HepG2 (cell line): ENCODE data around the gene DTNA. TPM values are rescaled to one million over a fixed set of nuclear protein-coding genes. Genes with fewer than 3 reads are reported as not detected.

ENCODE experiments used
- ARNT ChIP-seq: fragments of 450-650 bp; IDR thresholded peaks from 2 replicates; pipeline ENCODE4 v1.6.1; 2017
- EED ChIP-seq: sonication (generic); formaldehyde crosslinking; IDR thresholded peaks from 2 replicates; pipeline ENCODE4 v1.5.0; 2020; ENCODE audit warnings: mild to moderate bottlenecking, missing genetic modification reagents
- HNRNPK ChIP-seq: fragments of 200-400 bp; formaldehyde crosslinking; IDR thresholded peaks from 2 replicates; pipeline ENCODE4 v1.6.1; 2018; ENCODE audit warnings: low read length, low read depth, moderate library complexity, mild to moderate bottlenecking; ENCODE audit not compliant: poor library complexity, severe bottlenecking
- KAT8 ChIP-seq: IDR thresholded peaks from 2 replicates; pipeline ENCODE4 v1.6.1; 2016; ENCODE audit warnings: missing genetic modification reagents, missing compliant biosample characterization
- PPARG ChIP-seq: conservative IDR thresholded peaks from 2 replicates; pipeline ENCODE4 v1.6.1; 2016; ENCODE audit warnings: missing biosample characterization, missing genetic modification reagents
- PRMT3 ChIP-seq: sonication (generic); formaldehyde crosslinking; IDR thresholded peaks from 2 replicates; pipeline ENCODE4 v1.8.1; 2022; ENCODE audit warnings: low read depth, mild to moderate bottlenecking, moderate library complexity, missing genetic modification reagents, borderline replicate concordance
- RAD21 ChIP-seq: fragments of 450-650 bp; formaldehyde crosslinking; IDR thresholded peaks from 2 replicates; pipeline ENCODE4 v1.5.0; 2020; ENCODE audit warnings: mild to moderate bottlenecking
- TBL1XR1 ChIP-seq: fragments of 150-350 bp; IDR thresholded peaks from 2 replicates; pipeline ENCODE4 v1.6.1; 2014; ENCODE audit warnings: borderline replicate concordance, low read length; ENCODE audit not compliant: partially characterized antibody
- YEATS2 ChIP-seq: sonication (generic); formaldehyde crosslinking; IDR thresholded peaks from 2 replicates; pipeline ENCODE4 v1.4.0; 2020; ENCODE audit warnings: missing genetic modification reagents, borderline replicate concordance
- ZMAT3 ChIP-seq: sonication (generic); formaldehyde crosslinking; conservative IDR thresholded peaks from 2 replicates; pipeline ENCODE4 v1.7.0; 2021; ENCODE audit warnings: missing genetic modification reagents
- ZMYM2 ChIP-seq: sonication (generic); formaldehyde crosslinking; IDR thresholded peaks from 2 replicates; pipeline ENCODE4 v1.8.0; 2022; ENCODE audit warnings: mild to moderate bottlenecking, missing genetic modification reagents
- ZNF333 ChIP-seq: sonication (generic); formaldehyde crosslinking; IDR thresholded peaks from 2 replicates; pipeline ENCODE4 v1.4.0; 2020; ENCODE audit warnings: mild to moderate bottlenecking, missing genetic modification reagents, borderline replicate concordance
- ZNF367 ChIP-seq: sonication (generic); formaldehyde crosslinking; IDR thresholded peaks from 2 replicates; pipeline ENCODE4 v1.4.0; 2020; ENCODE audit warnings: missing genetic modification reagents, borderline replicate concordance
- ZNF441 ChIP-seq: sonication (generic); formaldehyde crosslinking; IDR thresholded peaks from 2 replicates; pipeline ENCODE4 v1.7.0; 2021; ENCODE audit warnings: missing genetic modification reagents, borderline replicate concordance
- ZNF530 ChIP-seq: sonication (generic); formaldehyde crosslinking; IDR thresholded peaks from 2 replicates; pipeline ENCODE4 v1.5.0; 2020; ENCODE audit warnings: low read depth, mild to moderate bottlenecking, missing genetic modification reagents
- ZNF619 ChIP-seq: sonication (generic); formaldehyde crosslinking; IDR thresholded peaks from 2 replicates; pipeline ENCODE4 v1.4.0; 2020; ENCODE audit warnings: mild to moderate bottlenecking, missing genetic modification reagents
- polyA plus RNA-seq, 8 experiments: library from polyadenylated mRNA; depleted of rRNA in 3 of 8; stranded (reverse) in 7 of 8; unstranded in 1 of 8; fragments of >200 nt; fragmentation: Illumina TruSeq in 4 of 8; extraction: Trizol in 4 of 8; gene quantifications; 2 replicates each; pipeline versions ENCODE4 v1.2.1 to v1.2.3, GENCODE V29; 2011 to 2016; ENCODE audit warnings: low read depth in 4 of 8, missing spikeins in 1 of 8, mixed read lengths in 1 of 8; ENCODE audit not compliant: insufficient read depth in 1 of 8
- total RNA-seq, 5 experiments: library from RNA; depleted of rRNA; stranded (reverse); fragments of >200 nt; fragmentation: Illumina TruSeq; extraction: Trizol; gene quantifications; 2 replicates each; pipeline ENCODE4 v1.2.3, GENCODE V29; 2016; ENCODE audit warnings: low read depth in 1 of 5
- TF ChIP-seq, protein P1 (sequence below): sonication (generic); formaldehyde crosslinking; IDR thresholded peaks from 2 replicates; pipeline ENCODE4; 2020; ENCODE audit warnings: missing genetic modification reagents, mild to moderate bottlenecking, borderline replicate concordance
- TF ChIP-seq, protein P2 (sequence below): sonication (generic); formaldehyde crosslinking; IDR thresholded peaks from 2 replicates; pipeline ENCODE4 v1.5.0; 2020; ENCODE audit warnings: missing genetic modification reagents
- TF ChIP-seq, protein P3 (sequence below): sonication (generic); formaldehyde crosslinking; IDR thresholded peaks from 2 replicates; pipeline ENCODE4 v1.4.0; 2020; ENCODE audit warnings: mild to moderate bottlenecking, low read depth, missing genetic modification reagents
- TF ChIP-seq, protein P4 (sequence below): sonication (generic); formaldehyde crosslinking; IDR thresholded peaks from 2 replicates; pipeline ENCODE4 v1.5.0; 2020; ENCODE audit warnings: mild to moderate bottlenecking, missing genetic modification reagents
- TF ChIP-seq, protein P5 (sequence below): sonication (generic); formaldehyde crosslinking; IDR thresholded peaks from 2 replicates; pipeline ENCODE4 v1.8.1; 2023; ENCODE audit warnings: mild to moderate bottlenecking, inconsistent platforms, moderate library complexity, missing genetic modification reagents, borderline replicate concordance

DTNA gene
- total and polyA plus RNA-seq, 2 of the 13 experiments (the other 11 are each of a cell fraction or from before 2014, with no cell fraction given): 8.5 to 29.0 TPM

DNA sequence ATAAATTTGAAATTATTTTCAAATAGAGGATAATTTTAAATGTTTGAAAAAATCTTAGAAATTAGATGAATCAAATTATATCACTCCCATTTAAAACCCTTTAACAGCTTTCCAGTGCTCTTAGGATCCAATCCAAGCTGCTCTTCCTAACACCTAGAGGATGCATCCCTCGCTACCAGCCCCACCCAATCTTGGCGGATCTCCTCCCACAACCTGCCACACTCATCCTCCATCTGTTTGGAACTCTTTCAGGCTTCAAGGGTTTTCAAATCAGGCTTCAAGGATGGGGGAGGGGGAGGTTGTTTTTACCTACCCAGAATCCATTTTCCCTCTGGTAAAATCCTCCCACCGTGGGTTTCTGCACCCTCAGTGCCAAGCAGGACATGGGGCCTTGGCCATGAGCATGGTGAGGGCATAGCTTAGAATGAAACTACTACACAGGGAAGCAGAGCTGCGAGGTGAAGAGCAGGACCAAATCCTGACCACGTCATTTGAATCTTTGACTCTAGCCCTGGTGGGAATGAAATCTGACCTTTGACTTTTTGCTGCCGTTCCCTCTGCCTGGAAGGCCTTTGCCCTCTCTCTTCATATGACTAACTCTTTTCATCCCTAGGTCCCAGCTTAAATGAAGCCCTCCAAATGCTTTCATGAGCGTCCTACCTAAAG lies 218.1 kb downstream of the DTNA start (continued):
- TF ChIP-seq PRMT3 (CRISPR knock-in tag) (no peak), TBL1XR1 (no peak), ZNF333 (no peak), RAD21 (peak; percentile 44; the same call in 1 of the 2 replicates), YEATS2 (CRISPR knock-in tag) (no peak), ZNF441 (CRISPR knock-in tag) (no peak), ZNF530 (CRISPR knock-in tag) (no peak), ZMAT3 (CRISPR knock-in tag) (no peak), ZMYM2 (CRISPR knock-in tag) (0 out of 2 replicates have a peak, but pooled peaks have one; percentile 45), EED (CRISPR knock-in tag) (no peak), PPARG (CRISPR knock-in tag) (peak; percentile 80), KAT8 (CRISPR knock-in tag) (peak; percentile 42), ZNF619 (no peak), ARNT (no peak), HNRNPK (no peak), ZNF367 (CRISPR knock-in tag) (no peak)
- TF ChIP-seq, protein P1, sequence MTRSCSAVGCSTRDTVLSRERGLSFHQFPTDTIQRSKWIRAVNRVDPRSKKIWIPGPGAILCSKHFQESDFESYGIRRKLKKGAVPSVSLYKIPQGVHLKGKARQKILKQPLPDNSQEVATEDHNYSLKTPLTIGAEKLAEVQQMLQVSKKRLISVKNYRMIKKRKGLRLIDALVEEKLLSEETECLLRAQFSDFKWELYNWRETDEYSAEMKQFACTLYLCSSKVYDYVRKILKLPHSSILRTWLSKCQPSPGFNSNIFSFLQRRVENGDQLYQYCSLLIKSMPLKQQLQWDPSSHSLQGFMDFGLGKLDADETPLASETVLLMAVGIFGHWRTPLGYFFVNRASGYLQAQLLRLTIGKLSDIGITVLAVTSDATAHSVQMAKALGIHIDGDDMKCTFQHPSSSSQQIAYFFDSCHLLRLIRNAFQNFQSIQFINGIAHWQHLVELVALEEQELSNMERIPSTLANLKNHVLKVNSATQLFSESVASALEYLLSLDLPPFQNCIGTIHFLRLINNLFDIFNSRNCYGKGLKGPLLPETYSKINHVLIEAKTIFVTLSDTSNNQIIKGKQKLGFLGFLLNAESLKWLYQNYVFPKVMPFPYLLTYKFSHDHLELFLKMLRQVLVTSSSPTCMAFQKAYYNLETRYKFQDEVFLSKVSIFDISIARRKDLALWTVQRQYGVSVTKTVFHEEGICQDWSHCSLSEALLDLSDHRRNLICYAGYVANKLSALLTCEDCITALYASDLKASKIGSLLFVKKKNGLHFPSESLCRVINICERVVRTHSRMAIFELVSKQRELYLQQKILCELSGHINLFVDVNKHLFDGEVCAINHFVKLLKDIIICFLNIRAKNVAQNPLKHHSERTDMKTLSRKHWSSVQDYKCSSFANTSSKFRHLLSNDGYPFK (CRISPR knock-in tag): no peak
- TF ChIP-seq, protein P2, sequence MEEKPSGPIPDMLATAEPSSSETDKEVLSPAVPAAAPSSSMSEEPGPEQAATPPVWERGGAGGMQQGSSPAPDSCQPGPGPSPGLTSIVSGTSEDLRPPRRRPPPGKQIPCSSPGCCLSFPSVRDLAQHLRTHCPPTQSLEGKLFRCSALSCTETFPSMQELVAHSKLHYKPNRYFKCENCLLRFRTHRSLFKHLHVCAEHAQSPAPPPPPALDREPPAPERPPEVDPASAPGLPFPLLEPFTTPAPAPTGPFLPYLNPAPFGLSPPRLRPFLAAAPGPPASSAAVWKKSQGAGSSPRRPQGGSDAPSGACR: no peak
- TF ChIP-seq, protein P3, sequence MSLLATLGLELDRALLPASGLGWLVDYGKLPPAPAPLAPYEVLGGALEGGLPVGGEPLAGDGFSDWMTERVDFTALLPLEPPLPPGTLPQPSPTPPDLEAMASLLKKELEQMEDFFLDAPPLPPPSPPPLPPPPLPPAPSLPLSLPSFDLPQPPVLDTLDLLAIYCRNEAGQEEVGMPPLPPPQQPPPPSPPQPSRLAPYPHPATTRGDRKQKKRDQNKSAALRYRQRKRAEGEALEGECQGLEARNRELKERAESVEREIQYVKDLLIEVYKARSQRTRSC (CRISPR knock-in tag): no peak
- TF ChIP-seq, protein P4, sequence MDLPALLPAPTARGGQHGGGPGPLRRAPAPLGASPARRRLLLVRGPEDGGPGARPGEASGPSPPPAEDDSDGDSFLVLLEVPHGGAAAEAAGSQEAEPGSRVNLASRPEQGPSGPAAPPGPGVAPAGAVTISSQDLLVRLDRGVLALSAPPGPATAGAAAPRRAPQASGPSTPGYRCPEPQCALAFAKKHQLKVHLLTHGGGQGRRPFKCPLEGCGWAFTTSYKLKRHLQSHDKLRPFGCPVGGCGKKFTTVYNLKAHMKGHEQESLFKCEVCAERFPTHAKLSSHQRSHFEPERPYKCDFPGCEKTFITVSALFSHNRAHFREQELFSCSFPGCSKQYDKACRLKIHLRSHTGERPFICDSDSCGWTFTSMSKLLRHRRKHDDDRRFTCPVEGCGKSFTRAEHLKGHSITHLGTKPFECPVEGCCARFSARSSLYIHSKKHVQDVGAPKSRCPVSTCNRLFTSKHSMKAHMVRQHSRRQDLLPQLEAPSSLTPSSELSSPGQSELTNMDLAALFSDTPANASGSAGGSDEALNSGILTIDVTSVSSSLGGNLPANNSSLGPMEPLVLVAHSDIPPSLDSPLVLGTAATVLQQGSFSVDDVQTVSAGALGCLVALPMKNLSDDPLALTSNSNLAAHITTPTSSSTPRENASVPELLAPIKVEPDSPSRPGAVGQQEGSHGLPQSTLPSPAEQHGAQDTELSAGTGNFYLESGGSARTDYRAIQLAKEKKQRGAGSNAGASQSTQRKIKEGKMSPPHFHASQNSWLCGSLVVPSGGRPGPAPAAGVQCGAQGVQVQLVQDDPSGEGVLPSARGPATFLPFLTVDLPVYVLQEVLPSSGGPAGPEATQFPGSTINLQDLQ (CRISPR knock-in tag): no peak
- TF ChIP-seq, protein P5, sequence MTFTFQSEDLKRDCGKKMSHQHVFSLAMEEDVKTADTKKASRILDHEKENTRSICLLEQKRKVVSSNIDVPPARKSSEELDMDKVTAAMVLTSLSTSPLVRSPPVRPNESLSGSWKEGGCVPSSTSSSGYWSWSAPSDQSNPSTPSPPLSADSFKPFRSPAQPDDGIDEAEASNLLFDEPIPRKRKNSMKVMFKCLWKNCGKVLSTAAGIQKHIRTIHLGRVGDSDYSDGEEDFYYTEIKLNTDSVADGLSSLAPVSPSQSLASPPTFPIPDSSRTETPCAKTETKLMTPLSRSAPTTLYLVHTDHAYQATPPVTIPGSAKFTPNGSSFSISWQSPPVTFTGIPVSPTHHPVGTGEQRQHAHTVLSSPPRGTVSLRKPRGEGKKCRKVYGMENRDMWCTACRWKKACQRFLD: no peak
